Peyer's patch (tissue), 4 donors: ENCODE results near the gene VPS35L. TPM values are rescaled to one million over a fixed set of nuclear protein-coding genes. Genes with fewer than 3 reads are reported as not detected.

Experiments used
- DNase-seq, 3 donors: peaks; one replicate each; pipeline ENCODE4 v3.0.0-alpha.2; 2017 to 2019
- H3K27ac ChIP-seq, 4 donors: fragments of 200-600 bp; sonication (generic); one replicate each; pipeline ENCODE4 v1.5.1; 2016 to 2019
- H3K27me3 ChIP-seq, 2 donors: fragments of 200-600 bp; sonication (generic); one replicate each; pipeline ENCODE4 v1.5.1; 2019
- H3K36me3 ChIP-seq, 3 donors: fragments of 200-600 bp; sonication (generic); one replicate each; pipeline ENCODE4 v1.5.1; 2016 to 2019
- H3K4me1 ChIP-seq, 4 donors: fragments of 200-600 bp; sonication (generic); one replicate each; pipeline ENCODE4 v1.5.1; 2016 to 2019
- H3K4me3 ChIP-seq, 4 donors: fragments of 200-600 bp; sonication (generic); 1 replicate in 3 of 4; 2 replicates in 1 of 4; pipeline ENCODE4 v1.5.1; 2016 to 2019; ENCODE audit warnings: mild to moderate bottlenecking in 1 of 4
- H3K9me3 ChIP-seq, 4 donors: fragments of 200-600 bp; sonication (generic); one replicate each; pipeline ENCODE4 v1.5.1; 2016 to 2019; ENCODE audit warnings: mild to moderate bottlenecking in 1 of 4
- POLR2A ChIP-seq, 2 donors: fragments of 450-650 bp; IDR thresholded peaks; one replicate each; pipeline ENCODE4 v1.5.1; 2017; ENCODE audit warnings: antibody characterized with exemption in 2 of 2, mild to moderate bottlenecking in 2 of 2, moderate library complexity in 2 of 2
- total RNA-seq, 4 donors: library from RNA; depleted of rRNA; stranded (reverse); fragments of >200 nt; gene quantifications; one replicate each; pipeline ENCODE4 v1.1.0, GENCODE V29; 2016
- TF ChIP-seq, protein P1 (sequence below), 6 experiments: fragments of 450-650 bp in 4 of 6; fragments of 200-600 bp in 2 of 6; sonication (generic) in 1 of 6; IDR thresholded peaks; one replicate each; pipeline ENCODE4 v1.5.1; 2017 to 2019; ENCODE audit warnings: antibody characterized with exemption in 6 of 6, mild to moderate bottlenecking in 3 of 6, moderate library complexity in 1 of 6

The VPS35L gene
- total RNA-seq, 4 donors from 2014 or later, result 35.2 to 71.8 (median 45.2) TPM

DNA sequence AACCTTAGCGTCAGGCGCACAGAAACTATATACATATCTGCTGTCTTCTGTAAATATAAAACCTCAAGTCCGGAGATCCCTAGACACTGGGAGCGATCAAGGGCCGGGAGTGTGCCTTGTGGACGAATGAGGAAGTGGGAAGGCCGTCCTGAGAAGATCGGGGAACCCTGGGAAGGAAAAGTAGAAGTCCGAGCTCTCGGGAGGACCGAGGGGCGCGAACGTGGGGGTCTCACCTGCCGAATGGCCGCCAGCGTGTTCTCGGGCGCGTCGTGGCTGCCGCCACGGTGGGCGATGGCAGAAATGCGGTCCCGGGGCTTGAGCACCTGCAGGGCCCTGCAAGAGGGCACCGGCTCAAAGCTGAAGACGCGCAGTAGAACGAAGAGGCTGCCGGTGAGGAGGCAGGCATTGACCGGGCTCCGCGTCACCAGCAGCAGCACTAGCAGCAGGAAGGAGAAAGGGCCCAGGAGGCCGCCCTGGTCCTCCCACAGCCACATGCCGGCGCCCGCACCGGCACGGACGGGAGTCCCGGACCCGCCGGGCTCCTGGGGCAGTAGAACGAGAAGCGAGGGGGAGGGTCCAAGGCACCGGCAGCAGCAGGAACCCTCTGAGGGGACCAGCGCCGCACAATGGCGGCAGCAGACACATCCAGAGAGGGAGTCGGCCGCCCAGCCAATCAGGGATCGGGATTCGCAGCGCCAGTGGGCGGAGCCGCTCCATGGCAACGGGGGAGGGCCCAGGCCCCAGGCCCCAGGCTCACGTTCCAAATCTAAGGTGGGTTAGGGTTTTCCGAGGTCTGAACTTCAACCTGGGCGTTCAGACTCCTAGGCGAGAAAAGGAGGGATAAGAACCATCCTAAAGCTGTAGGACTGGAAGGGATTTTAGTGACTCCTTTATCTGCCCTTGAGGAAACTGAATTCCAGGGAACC is 33.8 kb upstream of the VPS35L start, which contains the start of gene GDE1:
Gene GDE1, minus strand, starts transcription at position 628 of the 926 bp plus-strand sequence. Its CDS starts 134 bp downstream, at position 494.
- Histone ChIP-seq H3K27ac (peak within 1 kb of the TSS; percentile 86 to 93 (median 86)), H3K4me1 (peaks cover 3 to 60% (median 5%) of the 10 kb centered on the region in 4 donors), H3K27me3 (no peaks in the 10 kb centered on the region), H3K4me3 (peak within 1 kb of the TSS; percentile 75 to 90 (median 81)), H3K36me3 (peaks cover 0 to 2% (median 0%) of the 10 kb centered on the region in 3 donors), H3K9me3 (no peaks in the 10 kb centered on the region)
- peak; percentile 96 to 98 (median 97) for DNase-seq
- TF ChIP-seq, protein P1, sequence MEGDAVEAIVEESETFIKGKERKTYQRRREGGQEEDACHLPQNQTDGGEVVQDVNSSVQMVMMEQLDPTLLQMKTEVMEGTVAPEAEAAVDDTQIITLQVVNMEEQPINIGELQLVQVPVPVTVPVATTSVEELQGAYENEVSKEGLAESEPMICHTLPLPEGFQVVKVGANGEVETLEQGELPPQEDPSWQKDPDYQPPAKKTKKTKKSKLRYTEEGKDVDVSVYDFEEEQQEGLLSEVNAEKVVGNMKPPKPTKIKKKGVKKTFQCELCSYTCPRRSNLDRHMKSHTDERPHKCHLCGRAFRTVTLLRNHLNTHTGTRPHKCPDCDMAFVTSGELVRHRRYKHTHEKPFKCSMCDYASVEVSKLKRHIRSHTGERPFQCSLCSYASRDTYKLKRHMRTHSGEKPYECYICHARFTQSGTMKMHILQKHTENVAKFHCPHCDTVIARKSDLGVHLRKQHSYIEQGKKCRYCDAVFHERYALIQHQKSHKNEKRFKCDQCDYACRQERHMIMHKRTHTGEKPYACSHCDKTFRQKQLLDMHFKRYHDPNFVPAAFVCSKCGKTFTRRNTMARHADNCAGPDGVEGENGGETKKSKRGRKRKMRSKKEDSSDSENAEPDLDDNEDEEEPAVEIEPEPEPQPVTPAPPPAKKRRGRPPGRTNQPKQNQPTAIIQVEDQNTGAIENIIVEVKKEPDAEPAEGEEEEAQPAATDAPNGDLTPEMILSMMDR (IDR thresholded peaks at IDR 0.05), result peak in 4 of 6 experiments; percentile 17 to 33 (median 27)
- peak; percentile 82 to 91 for TF ChIP-seq POLR2A (IDR thresholded peaks at IDR 0.05)

DNA sequence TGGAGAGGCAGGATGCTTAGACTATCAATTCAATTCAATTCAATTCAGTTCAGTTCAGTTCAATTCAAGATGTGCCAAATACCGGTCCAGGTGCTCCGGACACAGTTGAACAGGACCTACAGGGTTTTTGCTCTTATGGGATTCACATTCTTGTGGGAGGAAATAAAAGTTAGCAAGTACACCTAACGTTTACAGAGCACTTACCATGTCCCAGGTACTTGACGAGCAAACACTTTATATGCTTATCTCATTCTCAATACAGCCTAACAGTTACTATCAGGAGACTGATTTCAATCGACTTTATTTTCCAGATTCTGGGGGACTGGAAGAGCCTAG is 33.1 kb upstream of the VPS35L start:
- Histone ChIP-seq H3K9me3 (no peaks in the 10 kb centered on the region), H3K27me3 (no peaks in the 10 kb centered on the region), H3K4me1 (peaks cover 0 to 56% (median 4%) of the 10 kb centered on the region in 4 donors), H3K27ac (peak overlapping the region; percentile 86 to 93 (median 86)), H3K36me3 (no peaks in the 10 kb centered on the region), H3K4me3 (peak overlapping the region in 3 of 4 donors; percentile 75 to 90 (median 77))
- TF ChIP-seq POLR2A (IDR thresholded peaks at IDR 0.05), result no peak
- TF ChIP-seq, protein P1 (IDR thresholded peaks at IDR 0.05), result no peak
- no peak for DNase-seq

DNA sequence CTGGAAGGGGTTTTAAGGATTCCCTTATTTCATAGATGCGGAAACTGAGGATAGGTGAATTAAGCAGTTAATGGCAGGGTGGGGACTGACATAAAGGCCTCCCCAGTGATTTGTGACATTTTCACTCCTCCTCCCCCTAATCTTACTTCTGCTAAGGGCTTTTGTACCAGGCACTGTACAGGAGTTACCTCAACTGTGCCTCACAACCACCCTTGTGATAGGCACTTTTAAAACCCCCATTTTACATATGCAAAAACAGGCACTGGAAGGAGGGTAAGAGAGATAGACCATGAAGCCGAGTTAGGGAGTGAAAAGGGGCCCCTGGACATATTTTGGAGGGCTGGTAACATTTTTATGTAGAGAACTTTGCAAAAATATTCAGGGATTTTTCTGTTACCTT is 32.7 kb upstream of the VPS35L start:
- no peaks in the 10 kb centered on the region for H3K9me3 ChIP-seq
- no peak for DNase-seq
- H3K27ac ChIP-seq, result peak overlapping the region in 2 of 4 donors; percentile 87 to 93
- peaks cover 0 to 56% (median 4%) of the 10 kb centered on the region in 4 donors for H3K4me1 ChIP-seq
- TF ChIP-seq, protein P1 (IDR thresholded peaks at IDR 0.05), result no peak
- no peak for TF ChIP-seq POLR2A (IDR thresholded peaks at IDR 0.05)
- peaks cover 0 to 1% (median 0%) of the 10 kb centered on the region in 3 donors for H3K36me3 ChIP-seq
- no peaks in the 10 kb centered on the region for H3K27me3 ChIP-seq
- no peak overlapping the region for H3K4me3 ChIP-seq

DNA sequence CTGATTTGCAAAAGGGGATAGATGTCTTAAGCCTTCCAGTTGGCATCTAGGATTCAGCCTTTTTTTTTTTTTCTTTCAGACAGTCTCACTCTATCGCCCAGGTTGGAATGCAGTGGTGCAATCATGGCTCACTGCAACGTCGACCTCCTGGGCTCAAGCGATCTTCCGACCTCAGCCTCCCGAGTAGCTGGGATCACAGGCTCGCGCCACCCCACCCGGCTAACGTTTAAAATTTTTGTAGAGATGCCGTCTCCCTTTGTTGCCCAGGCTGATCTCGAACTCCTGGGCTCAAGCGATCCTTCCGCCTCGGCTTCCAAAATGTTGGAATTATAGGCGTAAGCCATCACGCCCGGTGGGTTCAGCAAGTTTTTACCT is 32.3 kb upstream of the VPS35L start:
- Histone ChIP-seq H3K9me3 (no peaks in the 10 kb centered on the region), H3K4me1 (peaks cover 0 to 54% (median 4%) of the 10 kb centered on the region in 4 donors), H3K27me3 (no peaks in the 10 kb centered on the region), H3K4me3 (no peak overlapping the region), H3K36me3 (peaks cover 0 to 5% (median 0%) of the 10 kb centered on the region in 3 donors), H3K27ac (no peak overlapping the region)
- DNase-seq, result no peak
- no peak for TF ChIP-seq POLR2A (IDR thresholded peaks at IDR 0.05)
- TF ChIP-seq, protein P1 (IDR thresholded peaks at IDR 0.05), result no peak

DNA sequence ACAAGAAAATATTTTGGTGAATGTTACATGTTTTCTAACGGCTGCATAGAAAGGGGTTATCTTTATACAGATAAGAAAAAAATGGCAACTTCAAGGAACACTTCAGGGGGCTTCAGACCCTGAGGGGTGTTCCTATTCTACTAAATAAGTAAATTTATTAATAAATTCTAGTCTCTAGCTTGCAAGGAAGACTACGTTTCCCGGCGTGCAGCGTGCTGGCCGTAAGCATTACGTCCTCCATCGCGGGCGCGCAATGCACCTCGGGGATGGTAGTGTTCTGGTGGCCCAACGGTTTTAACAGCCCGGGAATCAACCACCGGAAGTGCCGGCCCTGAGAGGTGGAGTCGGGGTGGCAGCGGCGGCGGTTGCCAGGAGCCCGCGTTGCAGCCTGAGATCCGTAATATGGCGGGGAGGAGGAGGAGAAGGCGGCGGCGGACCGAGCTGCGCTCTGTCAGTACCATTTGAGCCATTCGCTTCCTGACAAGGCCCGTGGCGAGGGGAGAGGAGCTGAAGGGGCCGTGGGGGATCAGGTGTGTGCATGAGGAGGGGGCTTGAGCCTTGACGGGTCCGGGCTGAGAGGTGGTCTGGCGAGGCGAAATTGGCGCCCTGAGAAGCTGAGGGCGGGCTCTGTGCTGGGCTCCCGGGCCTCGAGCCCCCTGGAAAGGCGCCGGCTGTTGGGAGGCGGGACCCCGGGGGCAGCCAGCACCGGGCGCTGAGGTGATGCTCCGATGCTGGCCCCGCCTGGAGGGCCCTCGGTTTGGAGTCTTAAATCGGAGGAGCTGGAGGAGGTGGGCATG is 31.7 kb upstream of the VPS35L start, which contains the start of gene CCP110:
Gene CCP110, plus strand, starts transcription at position 384 of the 797 bp plus-strand sequence. CDS start 3,940 bp downstream, outside the sequence.
- Histone ChIP-seq H3K4me1 (peaks cover 0 to 48% (median 4%) of the 10 kb centered on the region in 4 donors), H3K36me3 (peaks cover 0 to 11% (median 0%) of the 10 kb centered on the region in 3 donors), H3K9me3 (no peaks in the 10 kb centered on the region), H3K27me3 (no peaks in the 10 kb centered on the region), H3K4me3 (peak within 1 kb of the TSS; percentile 77 to 93 (median 90)), H3K27ac (peak within 1 kb of the TSS; percentile 12 to 79 (median 42))
- peak; percentile 96 to 99 (median 98) for DNase-seq
- peak; percentile 34 to 57 for TF ChIP-seq POLR2A (IDR thresholded peaks at IDR 0.05)
- TF ChIP-seq, protein P1 (IDR thresholded peaks at IDR 0.05), result no peak
